Stimulated activated CD8-positive, alpha-beta memory T cell treated with anti-CD3 and anti-CD28 coated beads, Interleukin-7, amount 100 ng/mL, for 24 hours (primary cell): ENCODE data around the gene ATG13.

Experiments used
- DNase-seq: peaks from one replicate; pipeline ENCODE4 v3.0.0-alpha.2; 2020; ENCODE audit warnings: low read depth

ATG13 gene

GRCh38 chr11:46607516-46607915, 9.8 kb upstream of the ATG13 start:
- DNase-seq = no peak

DNA sequence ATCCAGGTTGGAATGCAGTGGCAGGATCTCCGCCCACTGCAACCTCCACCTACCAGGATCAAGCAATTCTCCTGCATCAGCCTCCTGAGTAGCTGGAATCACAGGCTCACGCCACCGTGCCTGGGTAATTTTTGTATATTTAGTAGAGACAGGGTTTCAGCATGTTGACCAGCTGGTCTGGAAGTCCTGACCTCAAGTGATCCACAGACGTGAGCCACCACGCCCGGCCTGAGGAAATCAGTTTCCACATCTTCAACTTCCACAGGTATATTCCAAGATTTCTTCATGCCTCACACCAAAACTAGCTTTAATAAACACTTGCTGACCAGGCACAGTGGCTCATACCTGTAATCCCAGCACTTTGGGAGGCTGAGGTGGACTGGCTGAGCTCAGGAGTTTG, 8.0 kb upstream of the ATG13 start:
- no peak for DNase-seq

- DNase-seq = no peak
These were observed 5.6 kb upstream of the ATG13 start for GRCh38 chr11:46611526-46612304.

DNA sequence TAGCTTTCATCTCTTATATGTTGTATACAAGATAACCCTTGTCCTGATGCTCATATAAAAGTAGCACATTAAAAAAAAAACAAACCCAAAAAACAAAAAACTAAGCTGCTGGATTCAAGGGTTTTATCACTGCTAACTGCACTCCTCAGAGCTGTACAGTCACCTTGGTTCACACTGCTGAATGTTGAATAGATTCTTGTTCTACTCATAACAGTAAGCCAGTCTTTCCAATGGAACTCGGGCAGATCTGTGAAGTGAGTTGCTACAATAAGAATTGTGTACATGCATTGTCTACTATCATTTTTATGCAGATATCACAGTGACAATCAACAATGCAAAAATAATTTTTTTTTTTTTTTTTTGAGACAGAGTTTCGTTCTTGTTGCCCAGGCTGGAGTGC, 5.0 kb upstream of the ATG13 start:
- DNase-seq = no peak

GRCh38 chr11:46615756-46616155, 1.6 kb upstream of the ATG13 start:
- DNase-seq = no peak

- no peak for DNase-seq
These were observed 711 bp upstream of the ATG13 start for GRCh38 chr11:46616551-46617133.

- no peak for DNase-seq
These were observed 590 bp downstream of the ATG13 start for GRCh38 chr11:46617972-46618314.

DNA sequence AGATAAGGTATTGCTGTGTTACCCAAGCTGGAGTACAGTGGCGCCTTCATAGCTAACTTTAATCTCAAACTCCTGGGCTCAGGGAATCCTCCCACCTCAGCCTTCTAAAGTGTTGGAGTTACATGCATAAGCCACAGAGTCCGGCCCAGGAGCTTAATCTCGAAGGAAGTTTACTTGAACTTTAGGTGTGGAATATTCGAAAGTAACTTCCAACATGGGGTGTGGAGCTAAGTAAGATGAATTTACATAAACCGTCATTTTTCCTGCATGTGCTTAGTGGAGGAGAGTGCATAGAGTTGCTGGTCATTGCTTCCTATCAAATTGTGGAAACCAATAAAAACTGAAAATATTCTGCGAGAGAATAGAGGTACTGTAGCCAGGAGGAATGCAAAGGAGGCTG, 1.5 kb downstream of the ATG13 start:
- no peak for DNase-seq

DNA sequence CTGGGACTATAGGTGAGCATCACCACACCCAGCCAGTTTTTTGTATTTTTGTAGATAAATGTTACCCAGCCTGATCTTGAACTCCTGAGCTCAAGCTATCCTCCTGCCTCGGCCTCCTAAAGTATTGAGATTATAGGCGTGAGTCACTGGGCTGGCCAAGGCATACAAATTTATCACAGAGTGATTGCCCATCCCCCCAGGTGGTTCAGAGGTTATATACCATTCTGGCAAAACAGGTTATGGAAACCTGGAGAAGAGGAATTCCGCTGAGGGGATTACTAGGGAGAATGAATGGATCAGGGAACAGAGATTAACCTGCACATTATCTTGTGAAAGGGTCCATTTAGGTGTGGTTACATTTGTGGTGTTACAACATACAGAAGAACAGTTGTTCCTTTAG, 8.1 kb downstream of the ATG13 start:
- no peak for DNase-seq

DNA sequence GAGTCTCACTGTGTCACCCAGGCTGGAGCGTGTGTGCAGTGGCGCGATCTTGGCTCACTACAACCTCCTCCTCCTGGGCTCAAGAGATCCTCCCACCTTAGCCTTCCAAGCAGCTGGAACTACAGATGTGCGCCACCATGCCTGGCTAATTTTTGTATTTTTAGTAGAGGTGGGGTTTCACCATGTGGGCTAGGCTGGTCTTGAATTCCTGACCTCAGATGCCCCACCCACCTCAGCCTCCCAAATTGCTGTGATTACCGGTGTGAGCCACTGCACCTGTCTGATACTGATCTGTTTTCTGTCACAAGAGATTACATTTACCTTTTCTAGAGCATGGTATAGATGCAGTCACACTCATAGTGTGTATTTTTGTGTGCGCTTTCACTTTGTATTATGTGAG, 11.6 kb downstream of the ATG13 start:
- DNase-seq = no peak

DNA sequence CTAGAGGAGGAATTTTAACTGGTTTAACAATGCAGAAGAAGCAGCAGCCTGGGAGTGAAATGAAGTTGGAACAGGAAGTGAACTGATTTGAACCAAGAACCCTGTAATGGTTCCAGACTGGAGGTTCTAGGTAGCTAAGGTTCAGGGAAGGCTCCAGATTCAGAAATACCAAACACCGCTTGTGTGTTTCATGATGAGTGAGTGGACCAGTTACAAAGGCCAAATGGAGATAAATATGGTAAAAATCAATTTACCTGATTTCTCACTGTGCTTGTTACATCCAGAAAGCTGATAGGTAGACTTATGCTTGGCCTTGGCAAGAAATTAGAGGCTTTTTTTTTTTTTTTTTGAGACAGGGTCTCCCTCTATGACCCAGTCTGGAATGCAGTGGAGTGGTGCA, 12.9 kb downstream of the ATG13 start:
- no peak for DNase-seq

- no peak for DNase-seq
These were observed 14.3 kb downstream of the ATG13 start for GRCh38 chr11:46631676-46632075.

DNA sequence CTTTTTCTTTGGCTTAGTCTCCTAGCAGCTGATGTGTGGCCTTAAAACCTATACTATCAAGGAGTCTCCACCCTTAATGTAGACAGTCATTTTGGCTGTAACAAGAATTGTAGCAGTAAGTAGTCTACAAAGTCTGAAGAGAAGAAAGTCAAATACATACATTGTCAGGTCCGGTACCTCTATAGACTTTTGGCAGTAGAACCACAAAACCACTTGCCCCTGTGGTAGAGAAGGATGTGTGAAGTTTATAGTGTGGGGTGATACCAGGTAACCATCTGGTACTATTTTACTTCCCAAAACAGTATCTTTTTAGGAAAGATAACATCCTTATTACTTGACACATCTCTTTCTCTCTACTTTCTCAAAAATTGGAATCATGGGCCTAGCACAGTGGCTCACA, 15.1 kb downstream of the ATG13 start:
- no peak for DNase-seq

DNA sequence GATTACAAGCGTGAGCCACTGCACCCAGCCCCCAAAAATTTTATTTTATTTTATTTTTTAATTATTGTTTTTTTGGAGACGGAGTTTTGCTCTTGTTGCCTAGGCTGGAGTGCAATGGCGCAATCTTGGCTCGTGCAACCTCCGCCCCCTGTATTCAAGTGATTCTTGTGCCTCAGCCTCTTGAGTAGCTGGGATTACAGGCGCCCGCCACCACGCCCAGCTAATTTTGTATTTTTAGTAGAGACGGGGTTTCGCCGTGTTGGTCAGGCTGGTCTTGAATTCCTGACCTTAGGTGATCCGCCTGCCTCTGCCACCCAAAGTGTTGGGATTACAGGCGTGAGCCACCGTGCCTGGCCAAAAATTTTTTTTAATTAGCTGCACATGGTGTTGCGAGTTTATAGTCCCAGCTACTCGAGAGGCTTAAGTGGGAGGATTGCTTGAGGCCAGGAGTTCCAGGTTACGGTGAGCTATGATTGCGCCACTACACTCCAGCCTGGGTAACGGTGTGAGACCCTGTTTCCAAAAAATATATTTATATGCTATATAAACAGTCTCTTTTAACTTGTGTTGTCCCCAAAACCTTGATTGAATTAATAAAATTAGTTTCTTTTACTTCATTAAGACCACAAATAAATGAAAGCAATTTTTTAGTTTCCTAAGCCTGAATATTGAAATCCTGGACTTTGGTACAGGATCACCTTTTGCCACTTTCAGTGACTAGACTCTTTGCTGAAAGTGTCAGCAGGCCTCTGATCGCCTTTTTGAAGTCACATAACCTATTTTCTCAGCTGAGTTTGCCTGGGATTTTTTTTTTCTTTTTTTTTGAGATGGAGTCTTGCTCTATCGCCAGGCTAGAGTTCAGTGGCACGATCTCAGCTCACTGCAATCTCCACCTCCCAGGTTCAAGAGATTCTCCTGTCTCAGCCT, 16.2 kb downstream of the ATG13 start:
- no peak for DNase-seq

DNA sequence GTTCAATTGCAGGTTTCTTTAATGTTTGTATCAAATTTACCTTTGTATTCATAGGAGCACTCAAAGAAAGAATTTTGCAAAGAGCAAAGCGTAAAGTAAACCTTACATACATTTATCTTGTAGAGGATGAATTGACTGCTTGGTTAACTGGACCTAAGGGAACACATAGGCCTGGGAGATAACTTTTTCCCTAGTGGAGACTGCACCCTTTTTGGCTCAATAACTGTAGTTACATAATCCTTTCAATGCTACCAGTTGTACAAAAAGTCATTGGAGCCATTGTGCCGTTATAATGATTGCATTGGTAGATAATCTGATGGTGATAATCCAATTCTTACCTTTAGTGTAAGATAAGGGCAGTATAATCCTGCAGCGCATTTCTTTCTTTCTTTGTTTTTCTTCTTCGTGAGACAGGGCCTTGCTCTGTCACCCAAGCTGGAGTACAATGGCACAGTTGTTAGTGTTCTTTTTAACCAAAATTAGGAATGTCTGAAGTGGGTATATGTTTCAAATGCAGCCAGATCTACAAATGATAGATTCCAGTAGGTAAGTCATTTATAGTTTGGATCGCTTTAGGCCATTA, 18.3 kb downstream of the ATG13 start:
- no peak for DNase-seq

- no peak for DNase-seq
These were observed 20.2 kb downstream of the ATG13 start for GRCh38 chr11:46637546-46637945.

DNA sequence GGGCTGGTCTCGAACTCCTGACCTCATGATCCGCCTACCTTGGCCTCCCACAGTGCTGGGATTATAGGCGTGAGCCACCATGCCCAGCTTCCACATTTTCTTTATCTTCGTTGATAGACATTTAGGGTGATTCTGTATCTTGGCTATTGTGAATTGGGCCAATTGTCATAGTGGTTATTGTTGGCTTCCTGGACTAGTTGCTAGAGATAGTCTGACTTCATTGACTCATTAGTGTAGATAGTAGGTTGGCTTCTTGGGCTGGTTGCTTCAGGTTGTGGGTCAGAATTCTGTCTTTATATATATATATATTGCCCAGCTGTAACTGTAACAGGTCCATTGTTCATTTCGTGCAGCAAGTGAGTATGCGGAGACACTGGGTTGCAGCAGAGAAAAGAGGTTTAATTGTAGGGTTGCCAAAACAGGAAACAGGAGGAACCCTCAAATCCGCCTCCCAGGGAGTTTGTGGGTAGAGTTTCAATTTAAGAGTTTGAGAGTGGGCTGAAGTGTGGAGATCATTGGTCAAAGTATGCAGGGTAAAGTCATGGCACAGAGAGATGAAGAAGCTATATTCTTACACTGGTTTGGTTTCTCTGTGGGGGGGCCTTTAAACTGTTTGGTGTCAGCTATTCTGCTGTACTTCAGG, 22.0 kb downstream of the ATG13 start:
- no peak for DNase-seq

DNA sequence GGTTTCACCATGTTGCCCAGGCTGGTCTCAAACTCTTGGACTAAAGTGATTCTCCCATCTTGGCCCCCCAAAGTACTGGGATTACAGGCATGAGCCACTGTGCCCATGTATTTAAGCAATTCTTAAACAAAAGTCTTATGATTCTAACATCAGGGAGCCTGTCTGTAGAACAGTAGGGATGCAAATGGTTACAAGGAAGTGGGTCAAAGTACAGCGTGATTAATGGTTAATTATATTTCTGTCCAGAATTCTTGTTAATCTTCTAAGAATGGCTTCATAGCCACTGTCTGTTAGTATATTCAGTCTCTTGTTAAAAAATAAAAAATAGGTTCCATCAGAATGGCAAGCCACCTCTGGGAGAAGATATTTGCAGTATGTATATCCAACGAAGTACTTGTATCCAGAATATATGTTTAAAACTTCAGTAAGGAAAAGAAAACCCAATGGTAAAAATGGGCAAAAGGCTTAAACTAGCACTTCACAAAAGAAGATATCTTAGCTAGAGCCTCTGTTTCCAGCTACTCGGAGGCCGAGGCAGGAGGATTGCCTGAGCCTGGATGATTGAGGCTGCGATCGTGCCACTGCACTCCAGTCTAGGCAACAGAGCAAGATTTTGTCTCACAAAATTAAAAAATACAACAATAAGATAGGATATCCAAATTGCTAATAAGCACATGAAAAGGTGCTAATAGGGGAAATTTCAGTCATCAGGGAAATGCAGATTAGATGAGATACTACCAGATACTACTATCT, 22.9 kb downstream of the ATG13 start:
- no peak for DNase-seq

DNA sequence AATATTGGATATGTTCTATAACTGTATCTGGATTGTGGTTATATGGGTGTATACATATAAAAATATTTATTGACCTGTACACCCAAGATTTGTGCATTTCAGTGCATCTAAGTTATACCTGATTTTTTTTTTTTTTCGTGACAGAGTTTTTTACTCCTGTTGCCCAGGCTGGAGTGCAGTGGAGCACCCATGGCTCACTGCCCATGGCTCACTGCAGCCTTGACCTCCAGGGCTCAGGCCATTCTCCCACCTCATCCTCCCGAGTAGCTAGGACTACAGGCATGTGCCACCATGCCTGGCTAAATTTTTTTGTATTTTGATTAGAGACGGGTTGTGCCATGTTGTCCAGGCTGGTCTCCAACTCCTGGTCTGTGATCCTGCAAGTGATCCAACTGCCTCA, 24.3 kb downstream of the ATG13 start:
- no peak for DNase-seq

DNA sequence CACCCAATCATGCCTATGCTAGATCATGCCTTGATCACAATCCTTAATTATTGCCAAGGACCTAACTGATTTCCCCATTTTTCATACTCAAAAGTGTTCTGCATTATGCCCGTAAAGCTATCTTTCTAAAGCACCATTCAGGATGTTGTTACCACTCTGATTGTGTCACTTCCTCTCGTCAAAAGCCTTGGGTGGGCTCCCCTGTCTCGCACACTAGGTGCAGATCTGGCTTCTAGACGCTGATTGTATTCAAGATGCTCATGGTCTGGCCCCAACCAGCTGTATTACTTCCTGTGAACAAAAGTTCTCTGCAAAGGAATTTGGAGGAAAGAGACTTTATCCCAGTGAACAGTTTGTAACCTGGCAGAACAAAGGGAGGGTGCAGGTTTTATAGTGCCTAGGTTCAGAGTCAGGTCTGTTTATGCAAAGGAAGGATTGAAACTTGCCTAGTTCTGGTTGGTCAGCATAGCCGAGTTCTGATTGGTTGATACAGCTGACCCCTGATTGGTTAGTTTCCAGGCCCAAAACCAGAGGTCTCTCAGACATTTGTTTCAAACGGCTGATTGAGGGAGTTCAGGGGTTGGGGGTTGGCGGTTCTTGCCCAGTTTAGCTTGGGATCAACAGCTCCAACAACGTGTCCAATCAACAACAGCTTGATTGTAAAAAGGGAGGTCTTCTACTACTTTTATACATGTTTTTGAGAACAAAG, 25.4 kb downstream of the ATG13 start:
- no peak for DNase-seq

DNA sequence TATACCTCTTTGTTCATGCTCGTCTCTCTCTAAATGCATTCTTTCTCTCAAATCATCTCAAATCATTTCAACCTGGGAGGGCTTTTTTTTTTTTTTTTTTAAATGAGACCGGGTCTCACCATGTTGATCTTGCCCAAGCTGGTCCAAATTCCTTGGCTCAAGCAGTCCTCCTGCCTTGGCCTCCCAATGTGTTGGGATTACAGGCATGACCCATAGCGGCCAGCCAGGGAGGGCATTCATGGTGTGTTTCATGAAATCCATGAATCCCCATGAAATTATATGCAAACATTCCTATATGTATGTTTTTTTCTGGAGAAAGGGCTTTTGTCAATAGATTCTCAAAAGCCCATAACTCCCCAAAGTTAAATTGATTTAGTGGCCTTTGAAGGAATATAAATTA, 26.2 kb downstream of the ATG13 start:
- no peak for DNase-seq
